Activated naive CD8-positive, alpha-beta T cell treated with anti-CD3 and anti-CD28 coated beads for 36 hours (primary cell): ENCODE measurements around the gene TUNAR. TPM values are rescaled to one million over a fixed set of nuclear protein-coding genes. Genes with fewer than 3 reads are reported as not detected.
A peak's percentile ranks its signal among the peaks of the same experiment; 100 is the strongest.

Experiments used
- DNase-seq: peaks from one replicate; pipeline ENCODE4 v3.0.0; 2021
- H3K27ac Mint-ChIP-seq: one replicate; pipeline ENCODE4 v1.8.0; 2022; ENCODE audit warnings: mild to moderate bottlenecking, moderate library complexity, mixed read lengths
- H3K27me3 Mint-ChIP-seq: one replicate; pipeline ENCODE4 v1.8.0; 2022; ENCODE audit warnings: mild to moderate bottlenecking, mixed read lengths
- H3K36me3 Mint-ChIP-seq: one replicate; pipeline ENCODE4 v1.8.0; 2021; ENCODE audit warnings: mild to moderate bottlenecking, mixed read lengths
- H3K4me1 Mint-ChIP-seq: one replicate; pipeline ENCODE4 v1.8.0; 2021; ENCODE audit warnings: mixed read lengths
- H3K4me3 Mint-ChIP-seq: one replicate; pipeline ENCODE4 v1.8.0; 2022; ENCODE audit warnings: mild to moderate bottlenecking, moderate library complexity, mixed read lengths
- H3K9me3 Mint-ChIP-seq: one replicate; pipeline ENCODE4 v1.8.0; 2022; ENCODE audit warnings: mixed read lengths
- total RNA-seq, 2 experiments: library from RNA; stranded (reverse); gene quantifications; one replicate each; pipeline ENCODE4 v1.2.3, GENCODE V29; 2021

The TUNAR gene
- total RNA-seq, 2 experiments from 2014 or later: not detected

DNA sequence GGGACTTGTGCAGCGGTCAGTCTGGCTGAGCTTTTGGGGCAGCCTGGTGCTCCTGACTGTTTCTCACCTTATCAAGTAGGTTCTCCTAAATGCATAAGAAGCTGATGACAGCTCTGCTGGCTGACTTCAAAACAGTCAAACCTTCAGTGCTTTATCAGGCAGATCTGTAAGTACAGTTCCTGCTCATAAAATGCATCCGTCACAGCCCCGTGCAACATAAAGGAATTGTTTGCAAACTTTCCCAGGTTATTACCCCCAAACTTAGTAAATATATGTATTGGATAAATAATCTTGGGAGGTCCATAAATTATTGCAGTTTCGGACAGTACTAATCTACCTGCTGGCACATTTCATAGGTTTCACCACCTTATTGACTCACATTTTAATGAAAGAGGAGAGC lies 10.7 kb downstream of the TUNAR start:
- H3K27me3 Mint-ChIP-seq: peaks cover 4% of the 10 kb centered on the region
- DNase-seq: no peak
- no peaks in the 10 kb centered on the region for H3K36me3 Mint-ChIP-seq
- H3K4me1 Mint-ChIP-seq: no peaks in the 10 kb centered on the region
- H3K9me3 Mint-ChIP-seq: no peaks in the 10 kb centered on the region
- no peak overlapping the region for H3K27ac Mint-ChIP-seq
- no peak overlapping the region for H3K4me3 Mint-ChIP-seq

DNA sequence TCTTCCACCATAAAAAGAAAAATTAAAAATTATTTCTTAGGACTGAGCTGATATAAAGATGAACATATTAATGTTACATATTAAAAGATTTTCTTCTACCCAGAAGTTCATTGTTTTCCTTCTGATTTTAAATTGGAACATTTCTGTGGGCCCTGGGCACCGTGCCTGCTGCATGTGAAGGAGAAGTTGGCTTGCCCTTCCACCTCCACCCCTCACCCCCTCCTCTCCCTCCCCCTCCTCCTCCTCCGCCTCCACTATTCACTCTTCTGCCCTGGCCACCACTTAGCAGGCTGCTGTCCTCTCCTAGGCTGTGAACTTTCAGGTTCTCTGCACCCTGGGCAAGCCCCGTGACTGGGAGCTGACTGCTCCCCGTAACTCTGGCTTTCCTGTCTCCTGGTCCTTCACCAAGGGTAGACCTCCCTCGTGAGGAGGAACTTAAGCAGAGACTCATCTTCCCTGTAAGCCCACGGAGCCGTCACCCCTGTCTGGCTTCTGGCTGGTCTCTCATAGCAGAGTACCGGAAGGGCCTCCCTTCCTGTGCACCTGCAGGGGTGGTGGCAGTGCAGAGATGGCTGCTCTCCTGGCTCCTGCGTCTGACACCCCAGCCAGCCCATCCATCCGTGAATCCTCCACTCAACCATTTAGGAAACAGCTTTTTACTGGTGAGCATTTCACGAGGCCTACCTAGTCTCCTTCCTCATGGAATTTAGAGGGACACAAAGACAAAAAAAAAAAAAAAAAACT lies 12.8 kb downstream of the TUNAR start:
- Mint-ChIP-seq H3K36me3 (no peaks in the 10 kb centered on the region), H3K27me3 (peaks cover 4% of the 10 kb centered on the region), H3K4me1 (no peaks in the 10 kb centered on the region), H3K4me3 (no peak overlapping the region), H3K27ac (no peak overlapping the region), H3K9me3 (no peaks in the 10 kb centered on the region)
- no peak for DNase-seq

DNA sequence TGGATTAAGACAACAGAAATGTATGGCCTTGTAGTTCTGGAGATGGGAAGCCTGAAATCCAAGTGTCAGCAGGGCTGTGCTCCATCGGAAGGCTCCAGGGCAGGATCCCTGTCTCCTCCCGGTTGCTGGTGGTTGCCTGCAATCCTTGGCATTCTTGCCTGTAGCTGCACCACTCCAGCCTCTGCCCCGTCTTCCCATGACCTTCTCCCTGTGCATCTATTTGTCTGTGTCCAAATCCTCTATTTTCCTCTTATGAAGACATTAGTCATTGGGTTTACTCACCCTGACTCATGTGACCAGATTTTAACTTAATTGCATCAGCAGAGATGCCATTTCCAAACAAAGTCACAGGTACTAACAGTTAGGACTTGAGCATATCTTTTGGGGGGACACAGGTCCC lies 15.1 kb downstream of the TUNAR start:
- Mint-ChIP-seq H3K9me3 (no peaks in the 10 kb centered on the region), H3K36me3 (no peaks in the 10 kb centered on the region), H3K27me3 (peaks cover 4% of the 10 kb centered on the region), H3K27ac (no peak overlapping the region), H3K4me1 (no peaks in the 10 kb centered on the region), H3K4me3 (no peak overlapping the region)
- no peak for DNase-seq

DNA sequence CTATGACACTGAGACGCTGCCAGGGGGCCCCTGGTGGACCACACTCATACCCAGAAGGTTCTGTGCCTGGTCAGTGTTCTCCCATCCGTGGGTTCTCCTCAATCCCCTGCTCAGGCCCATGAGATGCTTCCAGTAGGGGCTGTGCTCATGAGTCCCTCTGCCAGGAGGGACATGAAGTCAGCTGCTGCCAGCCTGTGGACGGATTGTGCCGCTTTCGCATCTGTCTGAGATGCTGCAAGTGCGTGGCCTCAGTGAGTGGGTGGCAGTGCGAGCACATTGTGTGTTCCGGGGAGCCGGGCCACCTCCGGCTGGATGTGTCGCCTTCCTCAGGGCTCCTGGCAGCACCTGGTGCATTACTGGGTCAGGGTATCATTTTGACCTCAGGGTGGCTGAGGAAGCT lies 15.5 kb downstream of the TUNAR start:
- H3K9me3 Mint-ChIP-seq: no peaks in the 10 kb centered on the region
- peaks cover 4% of the 10 kb centered on the region for H3K27me3 Mint-ChIP-seq
- H3K4me1 Mint-ChIP-seq: no peaks in the 10 kb centered on the region
- no peaks in the 10 kb centered on the region for H3K36me3 Mint-ChIP-seq
- H3K4me3 Mint-ChIP-seq: no peak overlapping the region
- no peak for DNase-seq
- no peak overlapping the region for H3K27ac Mint-ChIP-seq

DNA sequence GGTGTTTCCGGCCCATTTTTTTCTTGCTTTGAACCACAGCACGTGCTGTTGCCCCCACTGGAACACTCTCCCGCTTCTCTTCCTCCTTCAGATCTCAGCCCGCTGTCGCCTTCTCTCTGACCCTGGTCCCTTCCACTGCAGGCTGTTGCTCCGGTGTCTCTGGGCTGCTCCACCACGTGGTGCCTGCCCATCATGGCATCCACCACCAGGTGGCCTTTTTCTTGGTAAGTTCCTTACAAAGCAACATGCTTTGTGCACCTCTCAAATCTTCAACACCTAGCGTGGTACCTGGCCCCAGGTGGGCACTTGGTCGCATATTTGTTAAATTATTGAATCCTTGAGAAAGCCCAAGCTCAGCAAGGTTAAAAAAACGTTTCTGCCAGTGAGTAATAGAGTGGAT lies 19.1 kb downstream of the TUNAR start:
- peak; percentile 13 for DNase-seq
- peaks cover 3% of the 10 kb centered on the region for H3K27me3 Mint-ChIP-seq
- no peaks in the 10 kb centered on the region for H3K4me1 Mint-ChIP-seq
- H3K9me3 Mint-ChIP-seq: no peaks in the 10 kb centered on the region
- H3K4me3 Mint-ChIP-seq: no peak overlapping the region
- no peak overlapping the region for H3K27ac Mint-ChIP-seq
- no peaks in the 10 kb centered on the region for H3K36me3 Mint-ChIP-seq

DNA sequence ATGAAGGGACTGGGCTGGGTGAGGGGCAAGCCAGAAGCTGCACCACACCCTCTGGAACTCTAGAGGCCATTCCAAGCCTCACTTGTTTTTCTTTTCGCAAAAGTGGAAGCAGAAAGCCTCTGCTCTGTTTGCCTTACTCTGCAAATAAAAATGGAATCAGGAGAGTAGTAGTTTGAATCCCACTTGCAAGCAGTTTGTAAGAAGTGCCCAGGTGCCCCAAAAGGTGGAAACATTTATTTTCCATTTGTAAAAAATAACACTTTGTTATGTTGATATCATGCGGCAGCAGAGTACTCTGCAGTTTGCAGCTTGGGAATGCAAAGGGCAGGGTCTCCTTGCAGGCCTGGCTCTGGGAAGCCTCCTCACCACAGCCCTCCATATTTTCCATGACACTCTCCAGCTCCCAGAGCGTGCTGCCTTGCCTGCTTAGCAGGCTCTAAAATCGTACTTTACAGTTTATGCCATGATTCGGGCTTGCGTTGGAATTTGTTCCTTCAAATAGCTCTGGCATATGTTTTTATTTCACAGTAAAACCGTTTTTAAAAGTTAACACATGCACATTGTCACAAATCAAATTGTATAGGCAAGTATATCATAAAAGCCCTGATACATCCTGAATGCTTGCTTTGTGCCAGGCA lies 20.0 kb downstream of the TUNAR start:
- Mint-ChIP-seq H3K4me1 (no peaks in the 10 kb centered on the region), H3K36me3 (no peaks in the 10 kb centered on the region), H3K27me3 (peaks cover 10% of the 10 kb centered on the region), H3K27ac (no peak overlapping the region), H3K4me3 (no peak overlapping the region), H3K9me3 (no peaks in the 10 kb centered on the region)
- DNase-seq: no peak

DNA sequence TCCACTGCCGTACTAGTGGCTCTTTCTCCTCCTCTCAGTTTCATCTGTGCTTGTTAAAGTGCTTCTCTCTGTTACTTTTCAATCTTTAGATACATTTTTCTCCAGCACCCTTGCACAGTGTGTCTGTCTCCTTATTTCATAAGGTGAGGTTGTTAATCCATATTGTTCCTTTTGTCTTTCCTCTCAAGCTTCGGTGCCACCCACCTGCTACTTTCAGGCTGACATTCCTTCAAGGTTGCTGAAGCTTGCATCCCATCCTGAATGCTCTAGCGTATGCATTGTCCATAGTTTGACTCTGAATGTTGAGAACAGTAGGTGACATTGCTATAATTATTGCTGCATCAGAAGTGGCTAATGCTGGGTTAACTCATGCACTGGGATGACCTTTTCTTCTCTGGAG lies 20.6 kb downstream of the TUNAR start:
- H3K27ac Mint-ChIP-seq: no peak overlapping the region
- H3K4me1 Mint-ChIP-seq: no peaks in the 10 kb centered on the region
- H3K4me3 Mint-ChIP-seq: no peak overlapping the region
- peaks cover 13% of the 10 kb centered on the region for H3K27me3 Mint-ChIP-seq
- H3K9me3 Mint-ChIP-seq: no peaks in the 10 kb centered on the region
- H3K36me3 Mint-ChIP-seq: no peaks in the 10 kb centered on the region
- DNase-seq: no peak

DNA sequence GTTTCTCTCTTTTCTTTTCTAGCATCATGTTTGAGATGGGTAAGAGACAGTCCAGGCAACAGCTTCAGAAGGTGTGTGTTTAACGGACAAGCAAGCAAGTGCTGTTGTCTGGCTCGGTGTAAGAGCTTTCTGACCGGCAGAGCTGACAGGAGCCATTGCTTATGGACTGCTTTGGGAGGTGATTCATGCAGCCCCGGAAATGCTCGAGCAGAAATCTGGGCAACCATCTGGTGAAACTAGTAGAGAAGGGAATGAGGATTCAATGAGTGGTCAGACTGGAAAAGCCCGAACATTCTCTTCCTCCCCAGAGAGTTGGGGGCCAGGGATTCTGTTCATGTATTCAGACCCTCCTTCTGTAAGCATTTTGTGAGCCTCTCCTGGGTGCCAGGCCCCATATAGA lies 24.4 kb downstream of the TUNAR start:
- no peak for DNase-seq
- Mint-ChIP-seq H3K4me3 (no peak overlapping the region), H3K27me3 (peaks cover 20% of the 10 kb centered on the region), H3K36me3 (no peaks in the 10 kb centered on the region), H3K9me3 (no peaks in the 10 kb centered on the region), H3K4me1 (no peaks in the 10 kb centered on the region), H3K27ac (no peak overlapping the region)

DNA sequence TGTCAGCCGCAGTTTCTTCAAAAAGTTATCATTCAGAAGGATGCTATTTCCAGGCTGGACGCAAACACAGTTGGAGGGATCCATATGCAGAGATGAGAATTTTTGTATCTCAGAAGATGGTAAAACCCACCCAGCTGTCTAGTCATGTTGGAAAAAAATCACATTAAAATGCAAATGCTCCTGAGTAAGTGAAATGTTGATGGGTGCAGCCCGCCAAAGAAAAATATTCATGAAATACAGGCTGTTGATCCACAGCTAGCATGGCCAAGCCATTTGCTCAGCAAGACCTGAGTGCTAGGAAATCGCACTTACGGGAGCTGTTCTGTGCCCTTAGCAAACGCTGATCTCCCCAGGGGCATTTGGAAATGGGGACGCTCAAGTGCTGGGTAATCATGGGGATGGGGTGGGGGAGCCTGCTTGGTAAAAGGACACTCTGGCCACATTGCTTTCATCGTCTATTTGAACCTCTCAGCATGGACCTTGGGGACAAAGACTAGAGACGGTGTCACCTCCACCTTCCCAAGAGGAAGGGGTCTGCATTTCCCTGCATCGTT lies 25.7 kb downstream of the TUNAR start:
- DNase-seq: no peak
- no peak overlapping the region for H3K27ac Mint-ChIP-seq
- H3K4me1 Mint-ChIP-seq: no peaks in the 10 kb centered on the region

DNA sequence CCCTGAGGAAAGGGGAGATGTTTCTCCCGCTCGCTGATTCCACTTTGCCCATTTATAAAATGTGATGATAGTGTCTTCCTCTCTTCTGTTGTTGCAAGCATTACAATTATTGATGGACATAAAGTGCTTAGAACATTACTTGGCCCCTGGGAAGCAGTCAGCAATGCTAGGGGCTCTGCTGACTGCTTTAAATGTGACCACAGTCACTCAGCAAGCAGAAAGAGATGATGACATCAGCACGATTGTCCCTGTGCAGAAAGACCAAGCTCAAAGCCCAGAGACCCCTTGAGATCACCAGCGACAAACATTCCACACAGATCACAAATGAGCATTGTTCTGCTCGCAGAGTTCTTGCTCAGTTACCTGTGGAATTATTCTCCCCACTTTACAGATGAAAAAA lies 26.5 kb downstream of the TUNAR start:
- H3K9me3 Mint-ChIP-seq: no peaks in the 10 kb centered on the region
- H3K4me3 Mint-ChIP-seq: no peak overlapping the region
- no peak for DNase-seq
- no peak overlapping the region for H3K27ac Mint-ChIP-seq
- peaks cover 20% of the 10 kb centered on the region for H3K27me3 Mint-ChIP-seq
- H3K36me3 Mint-ChIP-seq: no peaks in the 10 kb centered on the region
- H3K4me1 Mint-ChIP-seq: no peaks in the 10 kb centered on the region

More for the DNA sequence above, 25.7 kb downstream of the TUNAR start:
- Mint-ChIP-seq H3K9me3 (no peaks in the 10 kb centered on the region), H3K36me3 (no peaks in the 10 kb centered on the region), H3K4me3 (no peak overlapping the region), H3K27me3 (peaks cover 20% of the 10 kb centered on the region)

DNA sequence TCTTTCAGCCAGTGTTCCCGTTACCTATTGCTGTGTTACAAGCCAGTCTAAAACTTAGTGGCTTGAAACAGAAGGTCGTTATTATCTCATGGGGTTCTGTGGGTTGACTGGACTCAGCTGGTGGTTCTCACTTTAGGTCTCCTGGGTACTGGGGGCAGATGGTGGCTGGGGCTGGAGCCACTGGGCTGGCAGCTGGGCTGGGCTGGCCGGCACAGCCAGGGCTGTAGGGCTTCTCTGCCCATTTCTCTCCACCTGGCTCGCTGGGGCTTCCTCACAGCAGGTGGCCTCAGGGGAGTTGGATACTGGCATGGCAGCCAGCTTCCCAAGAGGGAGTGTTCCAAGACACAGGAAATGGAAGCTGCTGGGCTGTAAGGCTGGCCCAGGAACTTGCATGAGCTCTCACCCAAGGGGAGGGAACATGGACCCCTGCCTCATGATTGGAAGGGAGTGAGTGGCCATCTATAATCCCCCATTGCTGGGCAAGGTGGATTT lies 27.0 kb downstream of the TUNAR start:
- H3K9me3 Mint-ChIP-seq: no peaks in the 10 kb centered on the region
- no peak for DNase-seq
- no peaks in the 10 kb centered on the region for H3K4me1 Mint-ChIP-seq
- no peak overlapping the region for H3K4me3 Mint-ChIP-seq
- peaks cover 20% of the 10 kb centered on the region for H3K27me3 Mint-ChIP-seq
- H3K27ac Mint-ChIP-seq: no peak overlapping the region
- no peaks in the 10 kb centered on the region for H3K36me3 Mint-ChIP-seq

DNA sequence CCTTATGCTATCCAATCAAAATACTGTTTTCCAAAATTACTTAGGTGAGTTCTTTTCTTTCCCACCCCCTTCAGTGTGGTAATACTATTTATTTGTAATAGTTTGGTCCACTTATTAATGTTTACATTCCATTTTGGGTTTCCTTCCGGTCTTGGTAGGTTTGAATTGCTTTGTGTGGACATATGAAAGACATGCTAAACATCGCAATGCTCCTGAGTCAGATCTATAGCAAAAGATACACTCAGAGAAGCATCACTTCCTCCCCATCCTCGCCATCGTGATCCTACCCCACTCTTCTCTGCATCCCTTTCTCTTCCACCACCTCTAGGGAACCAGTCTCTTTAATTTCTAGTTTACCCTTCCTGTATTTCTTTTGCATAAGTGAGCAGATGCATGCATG lies 30.0 kb downstream of the TUNAR start:
- H3K27me3 Mint-ChIP-seq: peaks cover 10% of the 10 kb centered on the region
- H3K36me3 Mint-ChIP-seq: no peaks in the 10 kb centered on the region
- H3K4me1 Mint-ChIP-seq: no peaks in the 10 kb centered on the region
- no peak for DNase-seq
- H3K4me3 Mint-ChIP-seq: no peak overlapping the region
- H3K9me3 Mint-ChIP-seq: no peaks in the 10 kb centered on the region
- H3K27ac Mint-ChIP-seq: no peak overlapping the region

DNA sequence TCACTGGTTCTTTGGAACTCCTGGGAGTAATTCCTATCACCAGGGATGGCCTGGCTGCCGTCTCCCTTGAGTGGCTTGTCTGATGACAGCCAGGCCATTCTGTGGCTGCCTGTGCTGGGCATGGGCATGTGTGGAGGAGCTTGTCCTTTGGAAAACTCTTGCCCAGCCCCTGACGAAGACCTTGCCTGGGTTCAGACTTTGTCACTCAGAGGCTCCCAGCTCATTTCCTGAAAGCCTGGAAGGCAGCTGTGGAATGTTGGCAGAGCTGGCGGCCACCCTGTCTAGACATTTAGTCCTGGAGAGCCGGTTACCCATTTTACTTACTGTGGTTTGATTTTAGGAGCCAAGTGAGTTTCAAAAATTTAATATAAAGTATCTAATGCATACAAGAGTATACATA lies 34.0 kb downstream of the TUNAR start:
- H3K27ac Mint-ChIP-seq: no peak overlapping the region
- H3K9me3 Mint-ChIP-seq: no peaks in the 10 kb centered on the region
- no peak for DNase-seq
- peaks cover 14% of the 10 kb centered on the region for H3K27me3 Mint-ChIP-seq
- no peaks in the 10 kb centered on the region for H3K4me1 Mint-ChIP-seq
- H3K36me3 Mint-ChIP-seq: no peaks in the 10 kb centered on the region
- no peak overlapping the region for H3K4me3 Mint-ChIP-seq

DNA sequence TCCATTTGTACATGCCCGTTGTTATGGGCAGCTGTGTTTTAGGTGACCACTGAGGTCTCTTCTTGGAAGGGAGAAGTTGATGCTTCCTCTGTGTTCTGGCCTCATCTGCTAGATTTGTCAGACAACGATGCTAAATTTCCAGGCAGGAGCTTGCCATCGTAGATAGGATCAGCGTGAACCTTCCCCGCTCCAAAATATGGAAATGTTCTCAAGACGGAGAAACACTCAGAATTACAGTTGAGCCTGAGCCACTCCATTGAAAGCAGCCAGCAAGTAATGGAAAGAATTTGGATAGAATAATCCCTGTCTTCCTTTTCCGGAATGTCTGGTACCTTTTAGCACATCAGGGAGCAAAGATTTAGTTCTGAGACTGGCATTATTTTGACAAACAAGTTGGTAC lies 34.8 kb downstream of the TUNAR start:
- Mint-ChIP-seq H3K4me3 (no peak overlapping the region), H3K27me3 (peaks cover 14% of the 10 kb centered on the region), H3K27ac (no peak overlapping the region), H3K4me1 (no peaks in the 10 kb centered on the region), H3K9me3 (no peaks in the 10 kb centered on the region), H3K36me3 (no peaks in the 10 kb centered on the region)
- no peak for DNase-seq

DNA sequence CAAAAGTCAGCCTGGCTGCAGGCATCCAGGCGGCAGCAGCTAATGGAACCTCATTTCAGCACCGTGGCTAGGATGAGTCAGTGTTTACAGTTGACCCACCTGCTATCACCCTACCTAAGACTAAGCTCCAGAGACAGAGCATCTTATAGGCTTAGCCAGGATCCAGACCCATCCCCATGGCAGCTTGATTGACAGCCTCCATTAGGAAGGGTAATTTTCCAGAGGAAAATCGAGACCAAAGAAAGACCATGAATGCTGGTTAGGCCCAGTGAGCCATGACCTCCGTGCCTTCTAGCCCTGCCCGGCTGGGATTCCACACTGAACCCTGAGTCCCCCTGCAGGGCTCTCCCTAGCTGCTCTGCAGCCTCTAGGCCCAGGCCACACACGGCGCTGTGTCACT lies 38.7 kb downstream of the TUNAR start:
- DNase-seq: no peak
- no peaks in the 10 kb centered on the region for H3K4me1 Mint-ChIP-seq
- H3K4me3 Mint-ChIP-seq: no peak overlapping the region
- no peaks in the 10 kb centered on the region for H3K36me3 Mint-ChIP-seq
- no peak overlapping the region for H3K27ac Mint-ChIP-seq
- no peaks in the 10 kb centered on the region for H3K9me3 Mint-ChIP-seq
- H3K27me3 Mint-ChIP-seq: peaks cover 14% of the 10 kb centered on the region

DNA sequence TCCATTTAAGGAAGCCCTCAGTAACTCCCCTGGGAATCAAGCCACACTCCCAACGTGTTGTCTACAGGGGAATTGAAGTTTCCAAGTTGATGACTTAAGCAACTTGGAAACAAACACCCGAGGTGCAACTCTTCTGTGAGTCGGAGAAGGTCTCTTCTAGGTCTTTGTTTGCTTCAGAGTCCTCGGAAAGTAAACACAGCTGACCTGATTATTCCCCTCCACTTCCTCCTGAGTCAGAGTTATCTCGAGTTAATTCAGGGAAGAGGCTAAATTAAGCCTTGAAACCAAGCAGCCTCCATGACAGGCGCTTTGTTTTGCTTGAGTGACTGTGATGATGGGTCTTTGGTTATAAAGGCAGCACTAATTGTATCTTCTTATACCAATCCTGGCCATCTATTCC lies 41.8 kb downstream of the TUNAR start:
- no peak overlapping the region for H3K4me3 Mint-ChIP-seq
- H3K27ac Mint-ChIP-seq: no peak overlapping the region
- no peaks in the 10 kb centered on the region for H3K36me3 Mint-ChIP-seq
- no peaks in the 10 kb centered on the region for H3K9me3 Mint-ChIP-seq
- no peaks in the 10 kb centered on the region for H3K4me1 Mint-ChIP-seq
- H3K27me3 Mint-ChIP-seq: peaks cover 10% of the 10 kb centered on the region
- DNase-seq: no peak
